Osteocyte (in vitro differentiated cells): ENCODE data around the gene TADA1. TPM values are rescaled to one million over a fixed set of nuclear protein-coding genes. Genes with fewer than 3 reads are reported as not detected.
"Not testable (repeated sequence)": the region's sequence is repeated elsewhere in the genome, so short reads cannot be mapped to it uniquely, and the experiment has no call there.

Experiments used
- DNase-seq: peaks from one replicate; pipeline ENCODE4 v3.0.0; 2021; ENCODE audit warnings: mixed read lengths; ENCODE audit not compliant: unreplicated experiment; ENCODE audit errors: extremely low spot score
- H3K27ac Mint-ChIP-seq: one replicate; pipeline ENCODE4 v1.8.0; 2021; ENCODE audit warnings: mild to moderate bottlenecking, mixed read lengths; ENCODE audit not compliant: unreplicated experiment
- H3K27me3 Mint-ChIP-seq: one replicate; pipeline ENCODE4 v1.8.0; 2021; ENCODE audit warnings: mixed read lengths; ENCODE audit not compliant: unreplicated experiment
- H3K36me3 Mint-ChIP-seq: one replicate; pipeline ENCODE4 v1.8.0; 2021; ENCODE audit warnings: mixed read lengths; ENCODE audit not compliant: unreplicated experiment
- H3K4me1 Mint-ChIP-seq: one replicate; pipeline ENCODE4 v1.8.0; 2021; ENCODE audit warnings: mixed read lengths; ENCODE audit not compliant: unreplicated experiment
- H3K4me3 Mint-ChIP-seq: one replicate; pipeline ENCODE4 v1.8.0; 2021; ENCODE audit warnings: mild to moderate bottlenecking, moderate library complexity, mixed read lengths; ENCODE audit not compliant: unreplicated experiment
- H3K9me3 Mint-ChIP-seq: one replicate; pipeline ENCODE4 v1.8.0; 2021; ENCODE audit warnings: mixed read lengths; ENCODE audit not compliant: unreplicated experiment
- total RNA-seq: library from RNA; stranded (reverse); gene quantifications from 2 replicates; pipeline ENCODE4 v1.2.1, GENCODE V29; 2021
- TF ChIP-seq, protein P1 (sequence below): fragments of 200-600 bp; sonication (generic); IDR thresholded peaks from 2 replicates; pipeline ENCODE4 v1.5.0; 2021; ENCODE audit warnings: antibody characterized with exemption, mild to moderate bottlenecking, moderate library complexity

TADA1 gene
- total RNA-seq, 1 donor from 2014 or later = 9.8 TPM

GRCh38 chr1:166838766-166839599 is 37.1 kb downstream of the TADA1 start, which contains the start of gene POGK:
Gene POGK (plus strand): TSS chr1:166839475. CDS start chr1:166840957, 1,482 bp downstream.
- peaks cover 21% of the 10 kb centered on the region for H3K27me3 Mint-ChIP-seq
- H3K4me1 Mint-ChIP-seq = peaks cover 24% of the 10 kb centered on the region
- no peaks in the 10 kb centered on the region for H3K9me3 Mint-ChIP-seq
- peak within 1 kb of the TSS; percentile 88 for H3K4me3 Mint-ChIP-seq
- H3K36me3 Mint-ChIP-seq = peaks cover 15% of the 10 kb centered on the region
- DNase-seq = peak; percentile 95
- TF ChIP-seq, protein P1, sequence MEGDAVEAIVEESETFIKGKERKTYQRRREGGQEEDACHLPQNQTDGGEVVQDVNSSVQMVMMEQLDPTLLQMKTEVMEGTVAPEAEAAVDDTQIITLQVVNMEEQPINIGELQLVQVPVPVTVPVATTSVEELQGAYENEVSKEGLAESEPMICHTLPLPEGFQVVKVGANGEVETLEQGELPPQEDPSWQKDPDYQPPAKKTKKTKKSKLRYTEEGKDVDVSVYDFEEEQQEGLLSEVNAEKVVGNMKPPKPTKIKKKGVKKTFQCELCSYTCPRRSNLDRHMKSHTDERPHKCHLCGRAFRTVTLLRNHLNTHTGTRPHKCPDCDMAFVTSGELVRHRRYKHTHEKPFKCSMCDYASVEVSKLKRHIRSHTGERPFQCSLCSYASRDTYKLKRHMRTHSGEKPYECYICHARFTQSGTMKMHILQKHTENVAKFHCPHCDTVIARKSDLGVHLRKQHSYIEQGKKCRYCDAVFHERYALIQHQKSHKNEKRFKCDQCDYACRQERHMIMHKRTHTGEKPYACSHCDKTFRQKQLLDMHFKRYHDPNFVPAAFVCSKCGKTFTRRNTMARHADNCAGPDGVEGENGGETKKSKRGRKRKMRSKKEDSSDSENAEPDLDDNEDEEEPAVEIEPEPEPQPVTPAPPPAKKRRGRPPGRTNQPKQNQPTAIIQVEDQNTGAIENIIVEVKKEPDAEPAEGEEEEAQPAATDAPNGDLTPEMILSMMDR = no peak
- peak within 1 kb of the TSS; percentile 97 for H3K27ac Mint-ChIP-seq

- Mint-ChIP-seq H3K9me3 (peaks cover 4% of the 10 kb centered on the region), H3K36me3 (peaks cover 11% of the 10 kb centered on the region), H3K4me3 (no peak overlapping the region), H3K4me1 (peaks cover 24% of the 10 kb centered on the region), H3K27me3 (peaks cover 38% of the 10 kb centered on the region), H3K27ac (no peak overlapping the region)
- TF ChIP-seq, protein P1 = no peak
- no peak for DNase-seq
These were observed 39.3 kb downstream of the TADA1 start for GRCh38 chr1:166836733-166837132.

DNA sequence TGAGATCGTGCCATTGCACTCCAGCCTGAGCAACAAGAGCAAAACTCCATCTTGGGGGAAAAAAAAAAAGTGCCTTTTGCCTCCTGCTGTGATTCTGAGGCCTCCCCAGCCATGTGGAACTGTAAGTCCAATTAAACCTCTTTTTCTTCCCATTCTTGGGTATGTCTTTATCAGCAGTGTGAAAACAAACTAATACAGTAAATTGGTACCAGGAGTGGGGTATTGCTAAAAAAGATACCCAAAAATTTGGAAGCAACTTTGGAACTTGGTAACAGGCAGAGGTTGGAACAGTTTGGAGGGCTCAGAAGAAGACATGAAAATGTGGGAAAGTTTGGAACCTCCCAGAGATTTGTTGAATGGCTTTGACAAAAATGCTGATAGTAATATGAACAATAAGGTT is 46.3 kb downstream of the TADA1 start:
- not testable (repeated sequence) for H3K4me1 Mint-ChIP-seq, H3K36me3 Mint-ChIP-seq, H3K4me3 Mint-ChIP-seq, DNase-seq, H3K27ac Mint-ChIP-seq
- Mint-ChIP-seq H3K9me3 (peaks cover 24% of the 10 kb centered on the region), H3K27me3 (peaks cover 31% of the 10 kb centered on the region)

GRCh38 chr1:166827426-166827825 is 48.6 kb downstream of the TADA1 start:
- Mint-ChIP-seq H3K9me3 (peaks cover 24% of the 10 kb centered on the region), H3K36me3 (no peaks in the 10 kb centered on the region), H3K4me3 (no peak overlapping the region), H3K27ac (no peak overlapping the region), H3K27me3 (peaks cover 13% of the 10 kb centered on the region), H3K4me1 (no peaks in the 10 kb centered on the region)
- TF ChIP-seq, protein P1 = no peak
- no peak for DNase-seq

GRCh38 chr1:166822385-166822784 is 53.7 kb downstream of the TADA1 start:
- TF ChIP-seq, protein P1 = peak; percentile 27
- Mint-ChIP-seq H3K36me3 (peaks cover 2% of the 10 kb centered on the region), H3K4me1 (no peaks in the 10 kb centered on the region), H3K9me3 (peaks cover 10% of the 10 kb centered on the region), H3K27ac (no peak overlapping the region), H3K27me3 (peaks cover 10% of the 10 kb centered on the region), H3K4me3 (no peak overlapping the region)
- no peak for DNase-seq
